HepG2 (cell line): Measurements from ENCODE around the gene BBS1. TPM values are rescaled to one million over a fixed set of nuclear protein-coding genes. Genes with fewer than 3 reads are reported as not detected.

ENCODE experiments used
- FOSL1 ChIP-seq: sonication (generic); formaldehyde crosslinking; IDR thresholded peaks from 2 replicates; pipeline ENCODE4 v1.9.0; 2021; ENCODE audit warnings: missing genetic modification reagents, borderline replicate concordance
- HMGA1 ChIP-seq: sonication (generic); formaldehyde crosslinking; conservative IDR thresholded peaks from 2 replicates; pipeline ENCODE4 v1.4.0; 2020; ENCODE audit warnings: missing genetic modification reagents
- NFIC ChIP-seq: IDR thresholded peaks from 2 replicates; pipeline ENCODE4 v1.6.1; 2012; ENCODE audit warnings: mild to moderate bottlenecking, low read length, inconsistent platforms
- PATZ1 ChIP-seq: sonication (generic); formaldehyde crosslinking; IDR thresholded peaks from 2 replicates; pipeline ENCODE4 v1.4.0; 2020; ENCODE audit warnings: missing genetic modification reagents
- POLR2AphosphoS5 ChIP-seq: IDR thresholded peaks from 2 replicates; pipeline ENCODE4 v1.6.1; 2012; ENCODE audit warnings: low read depth, low read length
- RFX1 ChIP-seq: fragments of 450-650 bp; IDR thresholded peaks from 2 replicates; pipeline ENCODE4 v1.6.1; 2017
- SNAI1 ChIP-seq: sonication (generic); formaldehyde crosslinking; IDR thresholded peaks from 2 replicates; pipeline ENCODE4 v1.5.0; 2020; ENCODE audit warnings: mild to moderate bottlenecking, missing genetic modification reagents, borderline replicate concordance
- TP53 ChIP-seq: sonication (generic); formaldehyde crosslinking; conservative IDR thresholded peaks from 2 replicates; pipeline ENCODE4 v1.4.0; 2020; ENCODE audit warnings: missing genetic modification reagents
- TSC22D2 ChIP-seq: sonication (generic); formaldehyde crosslinking; IDR thresholded peaks from 2 replicates; pipeline ENCODE4 v1.5.1; 2020; ENCODE audit warnings: missing genetic modification reagents, mild to moderate bottlenecking, borderline replicate concordance
- ZNF280B ChIP-seq: sonication (generic); formaldehyde crosslinking; IDR thresholded peaks from 2 replicates; pipeline ENCODE4 v1.5.0; 2020; ENCODE audit warnings: missing genetic modification reagents, mild to moderate bottlenecking, borderline replicate concordance
- ZNF317 ChIP-seq: sonication (generic); formaldehyde crosslinking; IDR thresholded peaks from 2 replicates; pipeline ENCODE4 v1.5.0; 2020; ENCODE audit warnings: mild to moderate bottlenecking, missing genetic modification reagents
- ZNF713 ChIP-seq: sonication (generic); formaldehyde crosslinking; IDR thresholded peaks from 2 replicates; pipeline ENCODE4 v1.4.0; 2020; ENCODE audit warnings: mild to moderate bottlenecking, missing genetic modification reagents
- polyA plus RNA-seq, 8 experiments: library from polyadenylated mRNA; depleted of rRNA in 3 of 8; stranded (reverse) in 7 of 8; unstranded in 1 of 8; fragments of >200 nt; fragmentation: Illumina TruSeq in 4 of 8; extraction: Trizol in 4 of 8; gene quantifications; 2 replicates each; pipeline versions ENCODE4 v1.2.1 to v1.2.3, GENCODE V29; 2011 to 2016; ENCODE audit warnings: low read depth in 4 of 8, missing spikeins in 1 of 8, mixed read lengths in 1 of 8; ENCODE audit not compliant: insufficient read depth in 1 of 8
- total RNA-seq, 5 experiments: library from RNA; depleted of rRNA; stranded (reverse); fragments of >200 nt; fragmentation: Illumina TruSeq; extraction: Trizol; gene quantifications; 2 replicates each; pipeline ENCODE4 v1.2.3, GENCODE V29; 2016; ENCODE audit warnings: low read depth in 1 of 5
- TF ChIP-seq, protein P1 (sequence below): sonication (generic); formaldehyde crosslinking; IDR thresholded peaks from 2 replicates; pipeline ENCODE4 v1.4.0; 2020; ENCODE audit warnings: missing genetic modification reagents

BBS1 gene
- total and polyA plus RNA-seq, 2 of the 13 experiments (the other 11 are each of a cell fraction or from before 2014, with no cell fraction given) = 11.7 to 14.1 TPM

- TF ChIP-seq, protein P1, sequence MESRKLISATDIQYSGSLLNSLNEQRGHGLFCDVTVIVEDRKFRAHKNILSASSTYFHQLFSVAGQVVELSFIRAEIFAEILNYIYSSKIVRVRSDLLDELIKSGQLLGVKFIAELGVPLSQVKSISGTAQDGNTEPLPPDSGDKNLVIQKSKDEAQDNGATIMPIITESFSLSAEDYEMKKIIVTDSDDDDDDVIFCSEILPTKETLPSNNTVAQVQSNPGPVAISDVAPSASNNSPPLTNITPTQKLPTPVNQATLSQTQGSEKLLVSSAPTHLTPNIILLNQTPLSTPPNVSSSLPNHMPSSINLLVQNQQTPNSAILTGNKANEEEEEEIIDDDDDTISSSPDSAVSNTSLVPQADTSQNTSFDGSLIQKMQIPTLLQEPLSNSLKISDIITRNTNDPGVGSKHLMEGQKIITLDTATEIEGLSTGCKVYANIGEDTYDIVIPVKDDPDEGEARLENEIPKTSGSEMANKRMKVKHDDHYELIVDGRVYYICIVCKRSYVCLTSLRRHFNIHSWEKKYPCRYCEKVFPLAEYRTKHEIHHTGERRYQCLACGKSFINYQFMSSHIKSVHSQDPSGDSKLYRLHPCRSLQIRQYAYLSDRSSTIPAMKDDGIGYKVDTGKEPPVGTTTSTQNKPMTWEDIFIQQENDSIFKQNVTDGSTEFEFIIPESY (CRISPR knock-in tag) = no peak
- TF ChIP-seq POLR2AphosphoS5 = peak; percentile 51
- no peak for TF ChIP-seq SNAI1 (CRISPR knock-in tag)
- 0 out of 2 replicates have a peak, but pooled peaks have one; percentile 44 for TF ChIP-seq ZNF317
- no peak for TF ChIP-seq NFIC
- TF ChIP-seq RFX1 = no peak
- TF ChIP-seq TSC22D2 (CRISPR knock-in tag) = no peak
- no peak for TF ChIP-seq ZNF713 (CRISPR knock-in tag)
- TF ChIP-seq ZNF280B (CRISPR knock-in tag) = no peak
- TF ChIP-seq HMGA1 (CRISPR knock-in tag) = no peak
- TF ChIP-seq FOSL1 (CRISPR knock-in tag) = no peak
- TF ChIP-seq TP53 (CRISPR knock-in tag) = no peak
- TF ChIP-seq PATZ1 = peak; percentile 32; the same call in 1 of the 2 replicates
These were observed 44.0 kb upstream of the BBS1 start, which contains the start of gene PELI3 (continued) for GRCh38 chr11:66466225-66467033.
